Endodermal cell (in vitro differentiated cells): ENCODE data around the gene RHBDD3. TPM values are rescaled to one million over a fixed set of nuclear protein-coding genes. Genes with fewer than 3 reads are reported as not detected.

Experiments used
- DNase-seq: peaks from one replicate; pipeline ENCODE4 v3.0.0-alpha.2; 2017
- H3K27ac ChIP-seq: 2 replicates; pipeline ENCODE4 v1.5.1; 2013; ENCODE audit warnings: mild to moderate bottlenecking, low read depth, low read length, moderate library complexity
- H3K27me3 ChIP-seq: 2 replicates; pipeline ENCODE4 v1.6.1; 2013; ENCODE audit warnings: mild to moderate bottlenecking, low read length, moderate library complexity; ENCODE audit not compliant: insufficient read depth, control insufficient read depth, poor library complexity, severe bottlenecking
- H3K36me3 ChIP-seq: 2 replicates; pipeline ENCODE4 v1.7.0; 2013; ENCODE audit warnings: mild to moderate bottlenecking, low read length, moderate library complexity; ENCODE audit not compliant: control insufficient read depth, insufficient read depth
- H3K4me1 ChIP-seq: one replicate; pipeline ENCODE4 v1.7.0; 2013; ENCODE audit warnings: low read length; ENCODE audit not compliant: control insufficient read depth, insufficient read depth
- H3K4me3 ChIP-seq: 2 replicates; pipeline ENCODE4 v1.5.1; 2013; ENCODE audit warnings: mild to moderate bottlenecking, low read length, moderate library complexity
- H3K9ac ChIP-seq: 2 replicates; pipeline ENCODE4 v1.6.1; 2013; ENCODE audit warnings: mild to moderate bottlenecking, low read length, moderate library complexity; ENCODE audit not compliant: poor library complexity, severe bottlenecking; ENCODE audit errors: extremely low read depth
- H3K9me3 ChIP-seq: 2 replicates; pipeline ENCODE4 v1.6.1; 2013; ENCODE audit warnings: mild to moderate bottlenecking, low read length, moderate library complexity; ENCODE audit not compliant: control insufficient read depth
- H3K27ac Mint-ChIP-seq: 2 replicates; pipeline ENCODE4 v1.8.0; 2020; ENCODE audit warnings: mixed read lengths
- H3K27me3 Mint-ChIP-seq: 2 replicates; pipeline ENCODE4 v1.8.0; 2021; ENCODE audit warnings: mild to moderate bottlenecking, mixed read lengths; ENCODE audit not compliant: insufficient read depth
- H3K36me3 Mint-ChIP-seq: 2 replicates; pipeline ENCODE4 v1.8.0; 2020; ENCODE audit warnings: low read depth, mixed read lengths
- H3K4me1 Mint-ChIP-seq: 2 replicates; pipeline ENCODE4 v1.8.0; 2020; ENCODE audit warnings: mixed read lengths
- H3K4me3 Mint-ChIP-seq: 2 replicates; pipeline ENCODE4 v1.8.0; 2020; ENCODE audit warnings: mild to moderate bottlenecking, moderate library complexity, mixed read lengths
- H3K9me3 Mint-ChIP-seq: 2 replicates; pipeline ENCODE4 v1.8.0; 2020; ENCODE audit warnings: mild to moderate bottlenecking, mixed read lengths
- CTCF ChIP-seq: fragments of 200-600 bp; sonication (generic); conservative IDR thresholded peaks from 2 replicates; pipeline ENCODE4 v1.5.0; 2021; ENCODE audit warnings: antibody characterized with exemption, mild to moderate bottlenecking
- WGBS, 2 experiments: methylation state at CpG; one replicate each; pipeline versions ENCODE4 v1.1.5 to v1.1.7; 2013; ENCODE audit warnings: missing lambda C conversion rate in 2 of 2, mixed read lengths in 1 of 2; ENCODE audit not compliant: insufficient coverage in 1 of 2, insufficient read length in 1 of 2; 5-methylcytosine and 5-hydroxymethylcytosine counted together
- total RNA-seq, 2 donors: library from RNA; stranded (reverse); fragmentation: NEBNext Ultra II Directional in 1 of 2; extraction: Animal tissue kit (Norgen Biotek cat#: 25700) in 1 of 2; gene quantifications; 2 replicates in 1 of 2; 3 replicates in 1 of 2; pipeline ENCODE4 v1.2.1, GENCODE V29; 2021

RHBDD3 gene
- total RNA-seq, 2 donors from 2014 or later = 65.0 to 75.2 TPM

- Mint-ChIP-seq H3K27me3 (no peaks in the 10 kb centered on the region), H3K4me3 (no peak overlapping the region), H3K9me3 (no peaks in the 10 kb centered on the region), H3K36me3 (peaks cover 5% of the 10 kb centered on the region), H3K4me1 (peaks cover 6% of the 10 kb centered on the region), H3K27ac (no peak overlapping the region)
- H3K27ac ChIP-seq = peak overlapping the region; percentile 22
- no peaks in the 10 kb centered on the region for H3K27me3 ChIP-seq
- 98 to 100% methylated on average over 3 to 9 of the region's 9 CpGs for WGBS, 2 experiments
- no peaks in the 10 kb centered on the region for H3K9me3 ChIP-seq
- H3K4me3 ChIP-seq = no peak overlapping the region
- peaks cover 1% of the 10 kb centered on the region for H3K4me1 ChIP-seq
- no peak for DNase-seq
- no peak overlapping the region for H3K9ac ChIP-seq
- H3K36me3 ChIP-seq = no peaks in the 10 kb centered on the region
- TF ChIP-seq CTCF = no peak
Measured at GRCh38 chr22:29213493-29213892, 54.3 kb downstream of the RHBDD3 start.

GRCh38 chr22:29212743-29213142 lies 55.0 kb downstream of the RHBDD3 start:
- no peaks in the 10 kb centered on the region for H3K27me3 Mint-ChIP-seq
- Histone ChIP-seq H3K9me3 (no peaks in the 10 kb centered on the region), H3K9ac (no peak overlapping the region), H3K4me1 (no peaks in the 10 kb centered on the region), H3K4me3 (no peak overlapping the region), H3K27ac (no peak overlapping the region), H3K27me3 (no peaks in the 10 kb centered on the region), H3K36me3 (no peaks in the 10 kb centered on the region)
- H3K4me1 Mint-ChIP-seq = no peaks in the 10 kb centered on the region
- no peak overlapping the region for H3K4me3 Mint-ChIP-seq
- 95 to 96% methylated on average over 11 of the region's 11 CpGs for WGBS, 2 experiments
- no peak for DNase-seq
- H3K36me3 Mint-ChIP-seq = peaks cover 2% of the 10 kb centered on the region
- no peak for TF ChIP-seq CTCF
- H3K9me3 Mint-ChIP-seq = no peaks in the 10 kb centered on the region
- no peak overlapping the region for H3K27ac Mint-ChIP-seq

DNA sequence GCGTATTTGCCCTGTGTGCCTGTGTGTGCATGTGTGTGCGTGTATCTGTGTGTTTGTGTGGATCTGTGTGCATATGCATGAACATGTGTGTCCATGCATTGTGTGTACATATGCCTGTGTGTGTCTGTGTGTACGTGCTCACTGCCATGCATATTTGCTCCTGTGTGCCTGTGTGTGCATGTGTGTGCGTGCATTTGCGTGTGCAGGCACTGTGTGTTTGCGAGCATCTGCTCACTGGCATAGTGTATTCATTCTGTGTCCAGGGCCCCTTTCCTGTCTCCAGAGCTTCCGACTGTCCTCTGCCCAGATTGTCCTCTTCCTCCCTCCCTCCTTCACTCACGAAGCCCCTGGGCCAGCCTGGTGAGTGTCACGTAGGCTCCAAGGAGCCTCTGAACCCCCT lies 56.3 kb downstream of the RHBDD3 start:
- Mint-ChIP-seq H3K27me3 (peaks cover under 1% of the 10 kb centered on the region), H3K27ac (no peak overlapping the region), H3K36me3 (peaks cover 2% of the 10 kb centered on the region), H3K4me3 (no peak overlapping the region), H3K9me3 (no peaks in the 10 kb centered on the region), H3K4me1 (no peaks in the 10 kb centered on the region)
- no peaks in the 10 kb centered on the region for H3K36me3 ChIP-seq
- 93 to 95% methylated on average over 7 to 9 of the region's 9 CpGs for WGBS, 2 experiments
- H3K27ac ChIP-seq = no peak overlapping the region
- TF ChIP-seq CTCF = no peak
- H3K4me1 ChIP-seq = peaks cover 4% of the 10 kb centered on the region
- no peaks in the 10 kb centered on the region for H3K27me3 ChIP-seq
- no peak overlapping the region for H3K9ac ChIP-seq
- no peak overlapping the region for H3K4me3 ChIP-seq
- DNase-seq = no peak
- H3K9me3 ChIP-seq = no peaks in the 10 kb centered on the region
